ENCODE results near the gene PLEKHN1.

DNA sequence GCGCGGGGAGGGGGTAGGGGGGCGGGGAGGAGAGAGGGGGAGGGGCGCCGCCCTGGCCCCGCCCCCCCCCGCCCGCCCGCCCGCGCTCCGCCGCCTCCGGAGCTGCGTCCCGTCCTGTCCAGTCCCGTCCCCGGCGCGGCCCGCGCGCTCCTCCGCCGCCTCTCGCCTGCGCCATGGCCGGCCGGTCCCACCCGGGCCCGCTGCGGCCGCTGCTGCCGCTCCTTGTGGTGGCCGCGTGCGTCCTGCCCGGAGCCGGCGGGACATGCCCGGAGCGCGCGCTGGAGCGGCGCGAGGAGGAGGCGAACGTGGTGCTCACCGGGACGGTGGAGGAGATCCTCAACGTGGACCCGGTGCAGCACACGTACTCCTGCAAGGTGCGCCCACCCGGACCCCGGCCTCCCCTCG, 53.7 kb downstream of the PLEKHN1 start, which contains the start of gene AGRN:
- TF ChIP-seq, protein P1, sequence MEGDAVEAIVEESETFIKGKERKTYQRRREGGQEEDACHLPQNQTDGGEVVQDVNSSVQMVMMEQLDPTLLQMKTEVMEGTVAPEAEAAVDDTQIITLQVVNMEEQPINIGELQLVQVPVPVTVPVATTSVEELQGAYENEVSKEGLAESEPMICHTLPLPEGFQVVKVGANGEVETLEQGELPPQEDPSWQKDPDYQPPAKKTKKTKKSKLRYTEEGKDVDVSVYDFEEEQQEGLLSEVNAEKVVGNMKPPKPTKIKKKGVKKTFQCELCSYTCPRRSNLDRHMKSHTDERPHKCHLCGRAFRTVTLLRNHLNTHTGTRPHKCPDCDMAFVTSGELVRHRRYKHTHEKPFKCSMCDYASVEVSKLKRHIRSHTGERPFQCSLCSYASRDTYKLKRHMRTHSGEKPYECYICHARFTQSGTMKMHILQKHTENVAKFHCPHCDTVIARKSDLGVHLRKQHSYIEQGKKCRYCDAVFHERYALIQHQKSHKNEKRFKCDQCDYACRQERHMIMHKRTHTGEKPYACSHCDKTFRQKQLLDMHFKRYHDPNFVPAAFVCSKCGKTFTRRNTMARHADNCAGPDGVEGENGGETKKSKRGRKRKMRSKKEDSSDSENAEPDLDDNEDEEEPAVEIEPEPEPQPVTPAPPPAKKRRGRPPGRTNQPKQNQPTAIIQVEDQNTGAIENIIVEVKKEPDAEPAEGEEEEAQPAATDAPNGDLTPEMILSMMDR (conservative IDR thresholded peaks at IDR 0.05; ENCODE audit: low read length), result no peak
- no peak for TF ChIP-seq EZH2phosphoT487 (IDR thresholded peaks at IDR 0.05; ENCODE audit: borderline replicate concordance, low read depth, low read length)
